ENCODE measurements around the gene KCNK3.
"Not testable (repeated sequence)": the region's sequence is repeated elsewhere in the genome, so short reads cannot be mapped to it uniquely, and the experiment has no call there.

Gene KCNK3

DNA sequence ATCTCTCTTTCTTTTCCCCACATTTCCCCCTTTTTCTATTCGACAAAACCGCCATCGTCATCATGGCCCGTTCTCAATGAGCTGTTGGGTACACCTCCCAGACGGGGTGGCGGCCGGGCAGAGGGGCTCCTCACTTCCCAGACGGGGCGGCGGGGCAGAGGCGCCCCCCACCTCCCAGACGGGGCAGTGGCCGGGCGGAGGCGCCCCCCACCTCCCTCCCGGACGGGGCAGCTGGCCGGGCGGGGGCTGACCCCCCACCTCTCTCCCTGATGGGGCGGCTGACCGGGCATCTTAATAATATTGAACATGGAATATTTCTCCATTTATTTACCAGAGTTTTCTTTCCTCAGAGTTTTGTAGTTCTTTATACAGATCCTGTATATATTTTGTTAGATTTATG lies 27.2 kb upstream of the KCNK3 start:
- DNase-seq (ENCODE audit: low read depth), result not testable (repeated sequence)

- DNase-seq (ENCODE audit: low read depth), result no peak
These were observed 25.9 kb upstream of the KCNK3 start for GRCh38 chr2:26666671-26667070.

GRCh38 chr2:26668041-26668440 lies 24.5 kb upstream of the KCNK3 start:
- DNase-seq (ENCODE audit: low read depth), result no peak

GRCh38 chr2:26668856-26669750 lies 23.4 kb upstream of the KCNK3 start:
- DNase-seq (ENCODE audit: low read depth), result no peak

DNA sequence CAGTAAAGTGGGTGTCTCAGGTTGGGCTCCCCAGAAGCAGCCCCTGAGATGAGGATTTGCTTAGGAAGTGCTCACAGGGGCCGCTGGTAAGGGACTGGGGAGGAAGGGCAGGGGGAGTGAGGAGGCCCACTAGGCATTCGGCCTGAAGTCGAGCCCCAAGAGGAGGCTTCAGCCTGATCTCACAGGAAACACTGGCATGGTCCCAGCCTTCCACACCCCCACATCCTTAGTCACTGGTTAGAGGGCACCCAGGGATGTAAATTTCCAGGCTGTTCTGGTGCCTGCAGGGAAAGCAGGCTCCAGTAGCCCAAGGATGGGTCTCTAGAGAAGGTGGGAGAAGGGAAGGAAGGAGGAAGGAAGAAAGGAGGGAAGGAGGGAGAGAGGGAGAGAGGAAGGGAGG lies 22.4 kb upstream of the KCNK3 start:
- DNase-seq (ENCODE audit: low read depth), result no peak

- no peak for DNase-seq (ENCODE audit: low read depth)
These were observed 21.5 kb upstream of the KCNK3 start for GRCh38 chr2:26670931-26671460.

GRCh38 chr2:26671691-26672090 lies 20.8 kb upstream of the KCNK3 start:
- no peak for DNase-seq (ENCODE audit: low read depth)

GRCh38 chr2:26672112-26672817 lies 20.3 kb upstream of the KCNK3 start:
- no peak for DNase-seq (ENCODE audit: low read depth)

DNA sequence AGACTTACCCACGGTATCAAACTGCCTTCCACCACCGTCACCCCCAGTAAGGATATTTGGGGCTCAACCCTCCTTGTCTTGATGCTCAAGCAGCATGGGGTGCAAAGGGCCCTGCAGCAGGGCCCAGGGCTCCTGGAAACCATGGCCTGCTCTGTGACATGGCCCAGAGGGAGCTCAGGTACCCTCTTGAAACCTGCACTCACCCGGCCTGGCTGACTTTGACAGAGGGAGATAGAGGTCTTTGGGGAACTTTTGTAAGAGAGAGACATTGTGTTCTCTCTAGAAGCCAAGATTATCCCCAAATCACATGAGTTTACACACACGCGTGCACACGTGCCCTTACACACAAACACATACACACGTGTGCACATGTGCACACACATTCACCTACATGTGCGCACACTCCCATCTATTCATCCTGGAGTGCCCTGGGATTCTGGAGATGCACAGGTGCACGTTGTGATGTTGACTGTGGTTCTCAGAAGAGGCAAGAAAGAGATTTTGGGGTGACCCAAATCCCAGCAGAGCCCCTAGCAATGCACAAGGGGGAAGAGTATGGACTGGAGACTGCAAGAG lies 19.6 kb upstream of the KCNK3 start:
- no peak for DNase-seq (ENCODE audit: low read depth)

DNA sequence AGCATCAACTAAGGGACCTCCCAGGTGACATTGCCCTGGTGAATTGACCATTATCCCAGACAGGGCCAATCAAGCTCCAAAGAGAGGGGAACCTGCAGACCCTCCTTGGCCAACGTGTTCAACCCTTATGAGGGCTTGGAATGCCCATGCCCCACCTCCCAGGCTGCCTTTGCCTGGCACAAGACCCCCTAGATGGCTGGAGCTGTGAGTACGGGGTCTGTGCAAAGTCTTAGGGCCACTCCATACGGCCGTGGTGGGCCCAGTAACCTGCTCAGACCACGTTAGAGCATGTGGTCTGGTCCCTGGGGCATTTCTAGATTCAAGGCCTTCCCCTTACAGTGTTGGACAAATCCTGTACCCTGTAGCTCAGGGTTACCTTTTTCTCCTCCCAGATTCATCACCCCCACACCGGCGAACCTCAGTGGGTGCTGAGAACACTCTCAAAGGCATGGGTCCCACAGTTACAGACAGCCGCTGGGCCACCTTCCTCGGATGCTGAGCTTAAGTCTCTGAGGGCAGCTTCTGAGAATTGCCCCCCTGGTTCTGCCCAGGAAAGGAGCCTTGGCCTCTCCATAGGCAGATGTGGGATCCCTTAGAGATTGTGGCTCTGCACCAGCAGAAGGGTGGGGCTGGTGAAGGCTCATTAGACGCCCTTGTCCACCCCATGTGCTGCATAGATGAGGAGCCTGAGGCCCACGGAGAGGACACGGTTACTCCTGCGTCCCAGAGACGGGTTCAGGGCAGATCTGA lies 18.3 kb upstream of the KCNK3 start:
- no peak for DNase-seq (ENCODE audit: low read depth)

DNA sequence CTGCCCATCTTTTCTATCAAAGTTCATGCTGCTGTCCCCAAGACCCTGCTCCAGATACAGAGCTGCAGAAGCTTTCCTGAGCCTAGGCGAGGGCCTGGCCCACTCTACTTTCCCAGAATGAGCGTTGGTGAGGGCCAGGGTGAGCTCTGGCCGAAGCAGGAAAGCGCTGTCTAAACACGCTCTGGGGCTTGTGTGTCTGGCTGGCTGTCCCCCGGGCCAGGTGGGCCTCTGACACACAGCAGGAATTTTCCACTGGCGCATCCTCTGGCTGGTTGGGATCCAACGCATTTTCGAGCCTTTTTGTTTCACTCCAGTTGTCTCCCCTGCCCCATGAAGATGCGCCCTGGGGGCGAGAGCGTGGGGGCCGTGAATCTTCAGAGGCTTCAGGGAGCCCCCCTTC lies 17.8 kb upstream of the KCNK3 start:
- DNase-seq (ENCODE audit: low read depth), result no peak

GRCh38 chr2:26675651-26676255 lies 16.8 kb upstream of the KCNK3 start:
- DNase-seq (ENCODE audit: low read depth), result no peak

GRCh38 chr2:26678035-26678434 lies 14.5 kb upstream of the KCNK3 start:
- DNase-seq (ENCODE audit: low read depth), result no peak

GRCh38 chr2:26679867-26680266 lies 12.7 kb upstream of the KCNK3 start:
- no peak for DNase-seq (ENCODE audit: low read depth)

GRCh38 chr2:26681656-26682055 lies 10.9 kb upstream of the KCNK3 start:
- no peak for DNase-seq (ENCODE audit: low read depth)

DNA sequence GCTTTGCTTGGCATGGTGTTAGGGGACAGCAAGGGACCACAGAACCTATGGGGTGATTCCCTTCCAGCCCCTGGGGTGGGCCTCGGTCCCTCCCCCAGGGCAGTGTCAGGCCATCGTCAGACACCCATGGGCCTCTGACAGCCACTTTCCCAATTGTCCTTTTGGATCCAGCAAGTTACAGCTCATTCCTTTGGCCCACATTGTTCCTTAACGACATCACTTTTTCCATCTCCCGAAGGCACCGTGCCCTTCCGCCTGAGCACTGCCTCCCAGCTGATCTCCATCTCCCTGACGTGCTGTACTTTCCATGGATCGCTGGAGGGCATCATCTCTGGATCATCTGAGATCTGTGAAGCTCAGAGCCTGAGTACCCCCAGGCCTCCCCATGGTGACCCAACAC lies 10.4 kb upstream of the KCNK3 start:
- DNase-seq (ENCODE audit: low read depth), result no peak

- no peak for DNase-seq (ENCODE audit: low read depth)
These were observed 8.9 kb upstream of the KCNK3 start for GRCh38 chr2:26683583-26683982.

DNA sequence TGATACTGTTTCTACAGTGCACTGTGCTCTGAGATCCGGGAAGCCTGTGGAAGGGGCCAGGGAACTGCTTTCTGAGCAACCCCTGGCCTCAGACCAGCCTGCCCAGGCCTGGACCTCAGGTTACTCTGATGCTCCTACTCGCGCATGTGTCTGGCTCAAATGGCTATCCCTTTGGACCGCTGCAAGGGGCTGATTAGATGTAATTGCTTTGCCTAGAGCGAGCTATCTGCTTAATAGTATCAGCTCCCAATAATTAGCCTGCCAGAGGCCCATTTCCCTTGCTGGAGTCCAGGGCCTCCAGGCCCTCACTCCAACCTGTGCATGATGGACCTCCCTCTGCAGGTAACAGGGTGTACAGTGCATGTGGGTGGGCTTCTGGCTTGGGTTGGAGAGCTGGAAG lies 7.2 kb upstream of the KCNK3 start:
- DNase-seq (ENCODE audit: low read depth), result no peak

DNA sequence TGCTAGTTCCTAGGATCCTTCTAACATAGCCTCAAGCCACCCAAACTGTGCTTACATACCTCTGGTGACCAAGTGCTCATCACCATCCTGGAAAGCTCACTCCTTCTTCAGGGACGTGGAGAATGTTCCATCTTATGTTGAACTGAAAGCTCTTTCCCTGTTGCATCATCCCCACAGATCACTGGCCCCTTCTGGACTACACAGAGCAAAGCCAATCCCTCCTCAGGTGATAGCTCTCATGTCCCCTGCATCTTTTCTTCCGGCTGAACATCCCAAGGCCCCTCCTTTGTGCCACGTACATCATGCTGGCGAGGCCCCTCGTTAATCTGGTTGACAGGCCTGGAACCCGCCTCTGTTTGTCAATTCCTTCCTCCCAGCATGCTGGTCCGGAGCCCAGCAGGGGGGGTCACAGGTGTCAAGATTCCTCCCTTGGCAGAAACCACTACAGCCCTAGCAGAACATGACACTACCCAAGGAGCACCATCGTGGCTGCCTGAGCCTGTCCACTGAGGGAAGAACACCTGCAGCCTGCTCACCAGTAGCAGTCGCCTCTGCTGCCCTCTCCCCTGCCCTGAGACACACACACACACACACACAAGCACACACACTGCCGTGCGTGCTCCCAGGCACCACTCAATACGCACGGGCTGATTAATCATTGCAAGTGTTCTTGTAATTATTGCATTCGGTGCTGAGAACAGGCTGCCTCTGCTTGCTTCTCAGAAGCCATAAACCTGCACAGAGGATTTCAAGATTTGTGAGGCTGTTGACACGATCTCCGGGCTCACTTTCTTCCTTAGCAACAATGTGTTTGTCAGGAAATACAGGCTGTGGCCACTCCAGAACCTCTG lies 6.3 kb upstream of the KCNK3 start:
- DNase-seq (ENCODE audit: low read depth), result no peak

DNA sequence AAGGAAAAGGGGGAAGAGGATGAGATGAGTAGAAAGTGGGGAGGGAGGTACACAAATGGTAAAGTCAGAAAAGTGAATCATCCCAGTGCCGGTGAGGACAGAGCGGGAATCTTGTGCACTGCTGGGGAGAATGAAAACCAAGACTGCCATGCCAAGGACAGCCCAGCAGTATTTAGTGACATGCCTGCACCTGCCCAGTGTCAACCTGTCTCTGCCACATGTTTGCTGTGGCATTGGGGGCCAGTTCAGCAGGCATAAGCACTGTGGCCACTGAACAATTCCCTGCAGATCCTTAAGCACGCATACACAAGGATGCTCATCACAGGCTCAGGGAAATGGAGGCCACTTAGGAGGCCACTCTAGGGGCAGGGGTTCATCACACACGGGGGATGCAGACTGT lies 5.2 kb upstream of the KCNK3 start:
- no peak for DNase-seq (ENCODE audit: low read depth)

GRCh38 chr2:26687801-26688200 lies 4.7 kb upstream of the KCNK3 start:
- DNase-seq (ENCODE audit: low read depth), result no peak

All from activated T-cell treated with anti-CD3 and anti-CD28 coated beads for 48 hours (primary cell).